DMS79 treated with DMSO at 0.1 percent for 48 hours (cell line): ENCODE data around the gene BCL11B.

Experiments
- DNase-seq: peaks from one replicate; lab custom pipeline; 2025; lab: John Stamatoyannopoulos, UW

Gene BCL11B

DNA sequence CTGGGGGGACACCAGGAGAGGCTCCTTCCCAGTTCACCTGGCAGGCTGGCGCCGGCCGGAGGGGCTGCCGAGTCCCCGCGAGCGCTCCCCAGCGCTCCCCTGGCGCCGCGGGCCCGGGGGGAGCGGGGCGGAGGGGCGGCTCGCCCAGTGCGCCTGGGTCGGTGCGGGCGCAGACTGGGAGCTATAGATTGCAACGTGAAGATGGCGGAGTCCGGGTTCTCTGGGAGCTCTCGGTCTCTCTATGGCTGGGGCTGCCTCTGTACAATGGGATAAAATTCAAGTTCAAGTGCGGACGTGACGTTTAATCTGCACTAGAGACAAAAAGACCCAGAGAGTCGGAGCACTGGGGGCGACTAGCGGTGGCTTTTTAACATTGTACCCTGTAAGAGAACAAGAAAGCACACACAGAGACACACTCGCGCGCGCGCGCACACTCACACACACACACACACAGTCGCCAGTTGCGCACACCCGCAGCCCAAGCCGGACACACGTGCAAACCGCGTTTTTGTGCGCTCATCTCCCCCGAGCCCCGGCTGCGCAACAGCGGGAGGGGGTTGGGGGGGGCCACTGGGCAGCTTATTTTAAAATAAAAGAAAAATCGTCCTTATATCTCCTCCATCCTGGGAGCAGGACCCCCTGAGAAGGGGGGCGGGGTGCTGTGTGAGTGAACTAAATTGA lies at the start of gene BCL11B:
BCL11B (minus strand) TSS at position 247 of the 681 bp plus-strand sequence. CDS start 979 bp downstream, outside the sequence.
- DNase-seq = peak; percentile 100

DNA sequence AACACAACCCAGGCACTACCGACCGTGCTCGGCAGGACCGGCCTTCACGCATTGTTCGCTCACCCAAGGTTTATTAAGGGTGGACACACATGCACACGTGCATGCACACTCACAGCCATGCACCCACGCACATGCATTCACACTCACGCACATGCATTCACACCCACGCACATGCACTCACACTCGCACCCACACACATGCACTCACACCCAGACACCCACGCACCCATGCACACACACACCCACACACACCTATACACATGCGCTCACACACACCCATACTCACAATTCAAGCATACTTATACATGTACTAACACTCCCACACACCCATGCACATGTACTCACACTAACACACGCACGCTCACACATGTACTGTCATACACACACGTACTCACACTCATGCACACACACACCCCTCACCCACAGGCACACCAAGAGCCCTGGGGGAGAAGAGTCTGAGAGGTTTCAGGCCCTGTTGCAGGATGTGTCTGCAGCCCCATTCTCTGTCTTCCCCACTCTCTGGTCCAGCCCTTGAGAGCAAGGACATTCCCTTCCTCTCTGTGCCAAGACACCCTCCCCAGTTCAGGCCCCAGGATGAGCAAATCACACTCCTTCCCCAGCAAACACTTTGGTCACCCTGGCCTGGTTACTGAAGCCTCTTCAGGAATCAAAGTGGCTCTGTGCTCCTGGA lies 49.4 kb upstream of the BCL11B start:
- no peak for DNase-seq

DNA sequence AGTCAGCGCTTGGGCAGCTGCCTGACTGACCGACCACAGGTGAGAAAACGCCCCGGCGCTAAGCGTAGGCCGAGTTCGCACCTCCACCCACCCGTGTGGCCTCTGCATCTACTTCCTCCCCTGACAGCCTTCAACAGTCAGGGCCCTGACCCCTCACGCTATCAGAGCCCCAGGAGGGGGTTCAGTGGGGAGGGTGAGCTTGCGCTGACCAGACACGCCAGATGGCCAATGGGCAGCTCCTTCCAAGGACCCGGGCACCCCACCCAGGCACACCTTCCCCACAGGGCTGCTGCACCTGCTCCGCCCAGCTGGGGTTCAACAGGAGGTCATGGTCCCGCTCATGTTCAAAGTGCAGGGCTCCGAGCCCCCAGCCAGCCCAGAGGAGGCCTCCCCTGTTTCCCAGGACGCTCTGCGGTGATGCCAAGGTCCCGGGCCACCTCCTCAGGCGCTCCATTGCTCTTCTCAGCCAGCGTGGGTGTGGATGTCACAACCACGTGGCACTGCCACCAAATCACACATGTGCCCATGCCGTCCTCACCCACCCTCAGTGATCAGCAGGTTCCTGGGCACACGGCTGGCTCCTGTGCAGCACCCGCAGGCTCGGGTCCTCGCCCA lies 48.7 kb upstream of the BCL11B start:
- DNase-seq = no peak

DNA sequence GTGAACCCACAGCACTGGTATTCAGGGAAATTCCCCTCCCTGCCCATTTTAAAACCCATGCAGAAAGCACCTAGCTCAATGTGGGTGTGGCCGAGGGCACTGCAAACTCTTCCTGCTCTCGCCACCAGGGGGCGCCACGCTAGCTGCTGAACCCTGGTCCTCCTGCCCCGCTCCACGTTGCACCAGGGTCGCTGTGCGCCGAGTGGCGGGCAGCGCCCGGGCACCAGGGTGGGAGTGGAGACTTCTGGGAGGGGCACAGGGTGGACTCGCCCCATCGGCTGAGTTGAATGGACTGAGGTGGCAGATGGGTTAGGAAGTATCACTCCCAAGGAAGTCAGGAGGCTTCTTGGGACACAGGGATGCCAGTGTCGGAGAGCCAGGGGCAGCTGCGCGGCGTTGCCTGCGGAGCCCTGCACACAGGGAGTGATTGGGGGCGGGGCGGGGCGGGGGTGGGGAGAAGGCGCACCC lies 48.1 kb upstream of the BCL11B start:
- DNase-seq = no peak

DNA sequence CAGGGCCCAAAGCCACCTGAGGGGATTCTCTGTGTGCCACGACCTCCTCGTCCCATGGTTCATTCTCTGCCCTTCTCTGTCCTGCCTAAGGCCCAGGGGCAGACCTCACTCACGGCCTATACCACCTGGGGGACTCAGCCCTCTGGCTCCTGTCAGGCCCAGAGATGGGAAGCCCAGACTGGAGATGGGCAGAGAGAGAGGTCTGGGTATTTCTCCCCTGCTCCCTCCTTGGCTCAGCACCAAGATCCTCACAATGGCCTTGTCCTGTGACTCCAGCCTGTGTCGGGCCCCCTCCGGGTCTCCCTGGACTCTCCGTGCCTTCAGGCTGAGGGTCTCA lies 46.9 kb upstream of the BCL11B start:
- DNase-seq = no peak

DNA sequence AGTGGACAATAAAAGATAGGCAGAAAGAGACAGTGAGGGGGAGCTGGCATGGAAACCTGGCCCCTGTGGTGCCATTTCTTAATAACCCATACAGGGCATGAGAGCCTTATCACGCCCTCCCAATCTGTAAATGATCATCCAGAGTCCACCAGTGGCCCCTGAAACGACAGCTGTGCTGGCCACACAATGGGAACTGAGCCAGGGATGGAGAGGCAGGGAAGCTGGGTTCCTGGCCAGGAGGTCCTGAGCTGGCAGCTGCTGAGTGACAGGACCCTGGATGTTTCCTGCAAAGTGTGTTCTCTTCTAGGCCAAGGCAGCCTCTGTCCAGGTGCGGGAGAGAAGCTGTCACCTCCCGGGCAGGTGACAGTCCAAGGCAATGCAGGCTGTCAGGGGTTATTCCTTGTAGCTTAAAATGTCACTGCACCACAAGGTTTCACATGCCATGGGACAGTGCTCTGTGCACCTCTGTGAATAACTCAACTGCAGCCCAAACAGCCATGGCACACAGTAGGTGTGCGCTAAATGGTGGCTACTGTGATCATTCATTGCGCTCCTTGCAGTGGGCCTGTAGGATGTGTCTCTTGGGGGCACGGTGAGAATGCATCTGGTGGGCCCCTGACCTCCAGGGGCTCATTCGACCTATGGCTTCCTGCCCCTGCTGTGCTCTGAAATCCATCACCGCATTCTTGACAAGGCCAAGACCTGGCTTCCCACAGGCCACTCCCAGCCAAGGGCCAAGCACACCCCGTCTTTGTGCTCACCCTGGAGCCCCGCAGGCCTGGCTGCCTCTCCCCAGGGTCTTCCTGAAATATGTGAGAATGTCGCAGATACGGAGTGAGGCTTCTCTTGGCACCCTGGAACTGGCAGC lies 46.3 kb upstream of the BCL11B start:
- DNase-seq = peak; percentile 50

DNA sequence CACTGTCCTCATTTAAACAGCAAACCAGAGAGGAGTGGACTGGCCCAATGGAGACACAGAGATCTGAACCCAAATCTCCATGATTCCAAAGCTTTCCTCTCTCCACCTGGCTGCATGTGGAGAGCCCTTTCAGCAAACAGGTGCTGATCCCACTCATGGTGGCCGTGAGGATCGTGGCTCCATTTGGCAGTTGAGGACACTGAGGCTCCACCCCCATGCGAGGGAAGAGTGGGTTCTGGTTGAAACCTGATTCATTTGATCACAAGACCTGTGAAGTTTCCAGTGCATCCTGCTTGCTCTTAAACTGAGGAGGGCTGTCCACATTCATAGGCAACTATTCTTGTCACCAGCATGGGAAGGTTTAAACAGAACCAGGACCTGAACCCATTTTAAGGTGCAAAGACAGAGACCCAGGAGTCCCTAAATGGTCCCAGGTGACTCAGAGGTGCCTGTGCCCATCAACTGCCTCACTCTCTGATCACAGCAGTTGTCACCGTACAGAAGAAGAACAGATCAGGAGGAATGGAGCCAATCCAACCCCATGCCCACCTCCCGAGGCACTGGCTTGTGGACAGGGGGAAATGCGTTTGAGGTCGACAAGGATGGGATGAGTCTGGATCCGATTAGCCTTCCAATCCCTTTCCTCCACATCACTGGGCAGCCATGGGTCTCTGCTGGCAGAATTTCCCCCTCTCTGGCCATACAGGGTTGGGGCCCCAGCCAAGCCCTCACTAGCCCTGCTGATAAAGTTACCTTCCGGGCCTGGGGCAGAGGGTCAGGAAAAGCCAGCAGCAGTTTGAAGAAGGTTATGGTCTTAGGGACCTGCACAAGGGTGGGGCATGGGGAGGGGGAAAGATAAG lies 45.5 kb upstream of the BCL11B start:
- no peak for DNase-seq

DNA sequence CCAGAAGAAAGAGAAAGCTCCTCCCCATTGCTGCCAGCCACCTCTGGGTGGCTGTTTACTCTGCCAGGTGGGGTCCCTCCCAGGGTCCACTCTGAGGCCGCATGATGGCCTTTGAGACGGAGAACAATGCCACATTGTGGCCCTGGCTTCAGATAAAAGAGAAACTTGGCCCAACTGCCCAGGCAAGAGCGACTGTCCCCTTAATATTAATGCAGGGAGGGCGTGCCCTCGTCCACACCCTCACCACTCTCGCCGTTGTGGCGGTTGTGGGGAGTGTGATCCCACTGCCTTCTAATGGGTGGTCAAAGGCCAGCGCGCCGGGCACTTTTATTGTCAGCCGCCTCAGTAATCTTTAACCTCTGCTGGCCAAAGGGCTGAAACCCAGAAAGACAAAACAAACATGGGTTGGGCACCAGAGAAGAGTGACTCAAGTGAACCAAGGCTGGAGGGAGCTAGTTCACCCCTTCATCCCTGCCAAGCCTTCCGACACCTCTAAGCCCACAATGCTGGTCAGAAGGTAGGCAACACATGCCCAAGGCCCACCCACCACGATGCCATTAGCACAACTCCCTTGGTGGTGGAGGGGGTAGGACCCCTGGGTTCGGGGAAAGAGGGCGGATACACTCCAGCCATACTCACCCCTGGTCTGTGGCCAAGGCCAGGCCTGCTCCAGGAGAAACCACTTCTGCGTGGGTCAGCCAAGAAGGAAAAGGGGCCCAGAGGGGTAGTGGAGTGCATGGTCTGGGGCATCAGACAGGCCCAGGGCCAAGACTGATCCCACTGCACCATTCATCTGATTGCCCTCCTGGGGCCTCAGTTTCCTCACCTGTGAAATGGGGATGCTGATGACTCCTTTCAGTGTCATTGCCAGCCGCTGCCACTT lies 44.5 kb upstream of the BCL11B start:
- no peak for DNase-seq

DNA sequence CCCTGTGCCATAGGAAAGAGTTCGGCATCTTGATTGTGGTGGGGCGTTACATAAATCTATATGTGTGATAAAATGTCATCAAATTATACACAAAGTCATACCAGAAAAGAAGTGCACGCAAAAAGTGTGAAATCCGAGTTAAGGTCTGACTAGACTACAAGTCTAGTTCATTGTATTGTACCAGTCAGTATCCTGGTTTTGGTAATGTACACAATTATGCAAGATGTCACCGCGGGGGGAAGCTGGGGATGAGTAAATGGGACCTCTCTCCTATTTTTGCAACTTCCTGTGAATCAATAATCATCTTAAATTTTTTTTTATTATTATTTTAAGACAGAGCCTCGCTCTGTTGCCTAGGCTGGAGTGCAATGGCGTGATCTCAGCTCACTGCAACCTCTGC lies 43.2 kb upstream of the BCL11B start:
- no peak for DNase-seq

DNA sequence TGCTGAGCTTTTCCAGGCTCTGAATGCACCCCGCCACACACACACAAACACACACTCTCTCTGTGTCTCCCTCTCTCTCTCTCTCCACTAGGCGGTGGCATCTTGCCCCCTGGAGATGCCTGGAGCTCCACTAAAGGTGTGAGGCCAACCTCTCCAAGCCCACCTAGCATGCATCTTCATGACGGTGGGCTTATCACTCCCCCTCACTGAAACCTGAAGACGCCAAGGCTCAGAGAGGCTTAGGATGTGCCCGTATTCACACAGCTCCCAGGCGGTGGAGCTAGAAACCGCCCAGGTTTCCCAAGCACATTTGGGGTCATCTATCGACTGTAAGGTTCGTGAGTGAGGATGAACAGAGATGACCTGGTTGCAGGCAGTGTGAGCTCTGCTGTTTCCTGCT lies 42.6 kb upstream of the BCL11B start:
- no peak for DNase-seq

DNA sequence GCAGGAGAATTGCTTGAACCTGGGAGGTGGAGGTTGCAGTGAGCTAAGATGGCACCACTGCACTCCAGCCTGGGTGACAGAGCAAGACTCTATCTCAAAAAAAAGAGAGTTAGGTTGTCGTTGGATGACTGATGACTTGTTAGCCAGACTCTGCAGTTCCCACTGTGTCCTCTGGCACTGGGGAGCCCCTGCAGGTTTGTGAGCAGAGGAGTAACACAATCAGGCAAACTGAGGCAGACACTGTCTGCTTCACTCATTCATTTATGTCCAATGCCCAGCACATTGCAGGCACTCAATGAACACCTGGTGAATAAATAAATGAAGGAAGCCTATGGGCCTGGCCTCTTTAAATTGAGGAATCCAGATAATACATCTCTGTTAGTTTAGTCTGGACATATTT lies 41.2 kb upstream of the BCL11B start:
- DNase-seq = no peak

DNA sequence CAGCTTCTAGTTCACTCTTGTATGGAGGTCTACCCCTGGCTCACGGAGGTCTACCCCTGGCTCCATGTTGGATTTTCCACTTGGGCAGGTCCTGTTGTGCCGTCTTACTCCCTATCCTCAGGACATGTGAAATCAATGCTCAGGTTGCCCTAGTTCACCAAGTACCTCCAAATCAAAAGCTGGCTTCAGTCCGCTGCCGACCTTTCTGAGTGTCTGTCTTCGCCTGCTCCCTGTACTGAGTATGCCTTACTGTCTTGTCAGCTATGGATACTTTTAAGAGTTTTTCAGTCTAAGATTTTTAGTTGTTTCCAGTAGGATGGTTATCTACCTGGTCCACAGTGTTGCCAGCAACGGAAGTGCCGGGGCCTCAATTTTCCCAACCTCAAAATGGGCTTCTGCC lies 40.1 kb upstream of the BCL11B start:
- DNase-seq = no peak

DNA sequence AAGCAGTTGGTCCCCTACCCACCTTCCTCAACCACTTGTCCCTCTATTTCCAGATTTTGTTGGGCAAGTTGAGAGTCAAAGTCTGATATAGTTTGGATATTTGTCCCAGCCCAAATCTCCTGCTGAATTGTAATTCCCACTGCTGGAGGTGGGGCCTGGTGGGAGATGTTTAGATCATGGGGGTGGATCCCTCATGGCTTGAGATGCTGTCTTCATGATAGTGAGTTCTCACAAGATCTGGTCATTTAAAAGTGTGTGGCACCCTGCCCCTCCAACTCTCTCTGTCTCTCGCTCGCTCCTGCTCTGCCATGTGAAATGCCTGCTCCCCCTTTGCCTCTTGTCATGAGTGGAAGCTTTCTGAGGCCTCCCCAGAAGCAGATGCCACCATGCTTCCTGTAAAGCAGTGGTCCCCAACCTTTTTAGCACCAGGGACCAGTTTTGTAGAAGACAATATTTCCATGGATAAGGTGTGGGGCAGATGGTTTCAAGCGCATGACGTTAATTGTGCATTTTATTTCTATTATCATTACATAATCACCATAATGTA lies 37.3 kb upstream of the BCL11B start:
- DNase-seq = no peak

DNA sequence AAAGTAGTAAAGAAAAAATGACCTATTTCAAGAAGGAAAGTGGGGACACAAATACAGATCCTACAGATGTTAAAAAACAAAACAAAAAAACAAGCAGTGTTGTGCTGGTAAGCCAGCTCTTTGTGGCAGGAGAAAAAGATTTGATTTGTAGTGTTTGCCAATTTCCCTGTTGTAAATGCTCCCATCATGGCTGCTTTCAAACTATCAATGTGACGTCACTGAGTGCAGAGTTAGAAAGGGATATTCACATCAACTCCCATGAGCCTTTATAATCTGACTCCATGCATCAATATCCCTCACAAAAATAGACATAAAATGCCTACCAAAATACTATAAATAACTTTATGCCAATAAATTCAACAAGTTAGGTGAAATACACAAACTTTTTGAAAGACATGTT lies 32.2 kb upstream of the BCL11B start:
- DNase-seq = no peak

DNA sequence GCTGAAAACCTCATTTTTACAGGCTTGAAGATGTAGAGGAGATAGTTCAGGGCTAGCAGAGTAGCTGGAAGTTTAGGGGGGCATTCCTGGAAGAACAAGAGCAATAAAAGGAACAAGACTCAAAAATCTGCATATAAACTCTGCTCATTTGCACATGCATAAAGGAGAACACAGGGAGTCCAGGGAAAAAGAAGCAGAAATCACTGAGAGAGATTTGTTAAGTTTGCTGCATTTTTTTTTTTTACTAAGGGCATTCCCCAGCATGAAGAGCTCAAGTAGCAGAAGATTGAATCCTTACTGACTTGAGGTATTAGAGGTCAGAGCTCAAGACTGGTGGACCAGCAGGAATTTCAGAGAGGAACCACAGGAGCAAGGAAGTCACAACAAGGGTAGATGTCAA lies 28.2 kb upstream of the BCL11B start:
- DNase-seq = no peak

DNA sequence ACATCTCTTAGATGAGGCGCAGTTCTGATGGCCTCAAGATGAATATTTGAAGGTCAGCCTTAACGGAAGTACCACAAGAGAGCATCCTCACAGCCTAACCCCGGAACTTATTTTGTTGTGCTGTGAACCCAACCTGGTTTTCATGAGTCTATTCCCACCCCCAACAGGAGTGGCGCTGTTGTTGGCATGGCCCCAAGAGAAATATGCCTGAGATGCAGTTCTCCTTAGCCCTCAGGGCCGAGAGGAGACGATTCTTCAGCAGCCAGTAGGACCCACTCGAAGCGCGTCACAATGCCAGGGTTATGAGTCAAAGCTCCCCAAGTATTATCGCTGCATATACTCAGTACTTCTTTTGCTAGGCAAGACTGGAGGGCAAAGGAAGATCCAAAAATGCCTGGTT lies 24.5 kb upstream of the BCL11B start:
- DNase-seq = no peak

DNA sequence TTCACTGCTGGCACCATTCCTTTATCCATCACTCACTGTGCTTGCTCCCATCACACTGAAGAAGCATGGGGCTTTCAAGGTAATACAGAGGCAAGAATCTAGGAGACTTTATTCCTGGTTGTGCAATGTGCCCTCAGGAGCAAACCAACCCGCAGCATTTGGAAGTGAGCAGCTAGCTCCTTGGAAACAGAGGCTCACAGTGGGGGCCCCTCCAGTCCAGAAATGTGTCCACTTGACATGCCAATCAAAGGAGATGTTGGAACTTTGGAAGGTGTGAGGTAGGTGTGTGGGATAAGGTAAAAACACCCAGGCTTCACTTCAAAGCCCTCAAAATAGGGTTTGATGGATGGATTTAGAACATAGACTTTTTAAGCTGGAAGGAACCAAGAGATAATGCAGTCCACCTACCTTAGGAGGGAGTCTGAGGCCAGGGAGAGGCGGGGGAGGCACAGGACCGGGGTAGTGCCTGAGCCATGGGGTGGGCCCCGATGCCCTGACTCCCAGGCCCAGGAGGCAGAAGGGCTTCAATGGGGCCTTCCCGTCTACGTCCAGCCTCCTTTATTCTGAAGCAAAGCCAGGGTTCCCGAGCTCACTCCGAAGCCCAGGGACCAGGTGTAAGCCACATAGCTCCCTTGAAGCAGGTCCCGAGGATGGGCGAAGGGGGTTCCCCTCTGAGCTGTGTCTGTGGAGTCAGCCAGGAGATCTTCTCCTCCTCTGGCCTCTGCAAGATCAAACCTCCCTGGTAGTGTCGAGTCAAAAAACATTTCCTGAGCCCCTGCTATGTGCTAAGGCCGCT lies 17.6 kb upstream of the BCL11B start:
- no peak for DNase-seq

DNA sequence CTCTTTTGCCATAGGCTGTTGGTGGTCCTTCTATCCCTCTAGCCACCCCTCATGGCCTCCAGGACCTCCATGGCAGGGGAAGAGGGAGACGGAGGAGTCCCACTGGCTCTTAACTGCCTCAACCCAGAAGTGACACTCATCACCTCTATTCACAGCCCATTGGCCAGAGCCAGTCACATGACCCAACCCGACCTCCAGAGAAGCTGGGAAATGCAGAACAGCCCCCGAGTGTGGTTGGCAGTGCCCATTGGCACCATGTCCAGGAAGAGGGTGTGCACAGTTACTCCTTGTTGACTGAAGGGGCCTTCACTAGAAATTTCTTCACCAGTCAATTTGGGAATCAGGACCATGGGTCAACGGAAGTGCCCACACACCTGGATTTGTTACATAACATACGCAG lies 17.0 kb upstream of the BCL11B start:
- no peak for DNase-seq

DNA sequence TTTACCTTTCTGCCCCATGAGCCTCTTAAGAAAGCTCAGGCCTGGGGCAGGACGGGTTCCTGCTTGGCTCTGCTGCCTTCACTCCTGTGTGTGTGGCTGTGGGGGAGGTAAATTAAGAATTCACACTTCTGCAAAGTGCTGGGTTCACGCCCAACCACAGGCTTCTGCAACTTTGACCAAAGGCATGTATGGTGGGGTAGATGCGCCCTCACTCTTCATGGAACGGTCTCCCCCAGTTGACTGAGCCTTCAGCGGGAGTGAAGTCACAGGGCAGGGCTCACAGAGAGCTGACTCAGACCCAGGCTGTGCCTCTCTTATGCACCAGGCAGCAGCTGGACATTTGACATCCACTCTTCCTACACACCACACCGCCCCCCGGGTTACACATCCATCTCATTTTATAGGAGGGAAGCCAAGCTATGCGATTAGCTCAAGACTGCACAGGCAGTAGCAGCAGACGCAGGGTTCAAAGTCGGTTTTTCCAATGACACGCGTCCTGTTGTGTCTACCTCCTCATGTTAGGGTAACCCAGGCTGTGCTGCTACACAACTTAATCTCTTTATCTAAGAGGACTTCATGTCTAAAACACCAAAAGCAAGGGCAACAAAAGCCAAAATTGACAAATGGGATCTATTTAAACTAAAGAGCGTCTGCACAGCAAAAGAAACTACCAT lies 15.4 kb upstream of the BCL11B start:
- no peak for DNase-seq
